B cell (primary cell): ENCODE measurements around the gene MTG2. TPM values are rescaled to one million over a fixed set of nuclear protein-coding genes. Genes with fewer than 3 reads are reported as not detected.

Source experiments
- ATAC-seq: fragments of 200-7000 bp; cut with Tn5 transposase; one replicate; pipeline ENCODE4 v1.10.0; 2021; ENCODE audit warnings: low read depth, mild to moderate bottlenecking, moderate number of reproducible peaks, moderate library complexity
- CTCF ChIA-PET: fragments of 350-600 bp; sonication (Branson Sonifier 250); formaldehyde crosslinking; loops from one replicate; lab custom pipeline; 2021; ENCODE audit warnings: antibody characterized with exemption, inconsistent platforms; lab: Charles Lee
- POLR2A ChIA-PET: fragments of 350-600 bp; sonication (Branson Sonifier 250); formaldehyde crosslinking; loops from one replicate; lab custom pipeline; 2021; ENCODE audit warnings: antibody characterized with exemption; lab: Charles Lee
- DNase-seq: peaks from one replicate; pipeline ENCODE4 v3.0.0; 2013
- H2AFZ ChIP-seq: 2 replicates; pipeline ENCODE4 v1.6.1; 2012; ENCODE audit warnings: mild to moderate bottlenecking, low read depth, low read length; ENCODE audit not compliant: insufficient read depth, poor library complexity, severe bottlenecking
- H3K27ac ChIP-seq, 2 donors: 1 replicate in 1 of 2; 2 replicates in 1 of 2; pipeline ENCODE4 v1.5.1; 2012 to 2013; ENCODE audit warnings: low read length in 2 of 2, mild to moderate bottlenecking in 2 of 2, moderate library complexity in 1 of 2
- H3K27me3 ChIP-seq, 4 experiments: fragments of 200-600 bp in 1 of 4; sonication (generic) in 1 of 4; replicated peaks in 1 of 4; 1 replicate in 2 of 4; 2 replicates in 2 of 4; pipeline versions ENCODE4 v1.6.1 to v1.7.0; 2013 to 2016; ENCODE audit warnings: low read length in 3 of 4, mild to moderate bottlenecking in 2 of 4, mixed read lengths in 1 of 4, moderate library complexity in 1 of 4; ENCODE audit not compliant: insufficient read depth in 4 of 4, control insufficient read depth in 3 of 4; ENCODE audit errors: control extremely low read depth in 1 of 4
- H3K36me3 ChIP-seq, 2 experiments: replicated peaks in 1 of 2; 1 replicate in 1 of 2; 2 replicates in 1 of 2; pipeline versions ENCODE4 v1.6.1 to v1.7.1; 2013; ENCODE audit warnings: low read length in 1 of 2; ENCODE audit not compliant: insufficient read depth in 2 of 2, control insufficient read depth in 1 of 2; ENCODE audit errors: control extremely low read depth in 1 of 2, extremely low read depth in 1 of 2
- H3K4me1 ChIP-seq, 2 donors: fragments of 200-600 bp in 1 of 2; sonication (generic) in 1 of 2; 1 replicate in 1 of 2; 2 replicates in 1 of 2; pipeline versions ENCODE4 v1.5.1 to v1.6.1; 2013 to 2017; ENCODE audit warnings: low read length in 2 of 2; ENCODE audit not compliant: control insufficient read depth in 2 of 2, insufficient read depth in 2 of 2
- H3K4me2 ChIP-seq: replicated peaks from 2 replicates; pipeline ENCODE3; 2012; ENCODE audit warnings: mild to moderate bottlenecking, low read depth, low read length; ENCODE audit not compliant: poor library complexity, severe bottlenecking
- H3K4me3 ChIP-seq, 5 experiments: fragments of 200-600 bp in 1 of 5; sonication (generic) in 1 of 5; 1 replicate in 3 of 5; 2 replicates in 2 of 5; pipeline versions ENCODE4 v1.5.1 to v1.7.0; 2011 to 2016; ENCODE audit warnings: low read length in 4 of 5, mild to moderate bottlenecking in 4 of 5, low read depth in 2 of 5, control low read depth in 1 of 5, moderate library complexity in 1 of 5; ENCODE audit not compliant: insufficient read depth in 1 of 5; ENCODE audit errors: control extremely low read depth in 1 of 5, extremely low read depth in 1 of 5
- H3K79me2 ChIP-seq: fragments of 200-600 bp; sonication (generic); one replicate; pipeline ENCODE4 v1.6.0; 2016; ENCODE audit warnings: low read length; ENCODE audit not compliant: control insufficient read depth, insufficient read depth
- H3K9ac ChIP-seq: fragments of 200-600 bp; sonication (generic); 2 replicates; pipeline ENCODE4 v1.6.1; 2017; ENCODE audit warnings: mild to moderate bottlenecking, low read length, moderate library complexity
- H3K9me3 ChIP-seq, 3 donors: one replicate each; pipeline versions ENCODE4 v1.6.1 to v1.7.1; 2013; ENCODE audit warnings: low read length in 2 of 3; ENCODE audit not compliant: control insufficient read depth in 2 of 3, insufficient read depth in 1 of 3; ENCODE audit errors: control extremely low read depth in 1 of 3
- H4K20me1 ChIP-seq: 2 replicates; pipeline ENCODE4 v1.6.0; 2012; ENCODE audit warnings: mild to moderate bottlenecking, low read length; ENCODE audit not compliant: insufficient read depth, control insufficient read depth, poor library complexity, severe bottlenecking
- H3K27ac Mint-ChIP-seq: one replicate; pipeline ENCODE4 v1.8.0; 2021; ENCODE audit warnings: mixed read lengths
- H3K27me3 Mint-ChIP-seq: one replicate; pipeline ENCODE4 v1.8.0; 2021; ENCODE audit warnings: mixed read lengths
- H3K4me1 Mint-ChIP-seq: one replicate; pipeline ENCODE4 v1.8.0; 2021; ENCODE audit warnings: mixed read lengths
- H3K4me3 Mint-ChIP-seq: one replicate; pipeline ENCODE4 v1.8.0; 2021; ENCODE audit warnings: mixed read lengths
- H3K9me3 Mint-ChIP-seq: one replicate; pipeline ENCODE4 v1.8.0; 2022; ENCODE audit warnings: mixed read lengths; ENCODE audit not compliant: insufficient read depth
- CTCF ChIP-seq: fragments of 200-600 bp; IDR thresholded peaks from one replicate; pipeline ENCODE4 v1.8.0; 2022; ENCODE audit warnings: antibody characterized with exemption, mild to moderate bottlenecking
- EZH2 ChIP-seq: IDR thresholded peaks from 2 replicates; pipeline ENCODE4 v1.6.1; 2012; ENCODE audit warnings: borderline replicate concordance, low read depth, mild to moderate bottlenecking, moderate library complexity, low read length; ENCODE audit not compliant: insufficient read depth, poor library complexity, severe bottlenecking
- WGBS: methylation state at CpG from one replicate; pipeline ENCODE4 v1.1.5; 2013; ENCODE audit warnings: missing lambda C conversion rate; ENCODE audit not compliant: insufficient coverage; 5-methylcytosine and 5-hydroxymethylcytosine counted together
- intact Hi-C: fragments of 100-400 bp; cut with micrococcal nuclease; formaldehyde crosslinking; loops from one replicate; pipeline ENCODE4 v1.10.0; 2022
- polyA plus RNA-seq: library from polyadenylated mRNA; depleted of rRNA; stranded (reverse); fragments of >200 nt; gene quantifications from 2 replicates; pipeline ENCODE4 v1.2.3, GENCODE V29; 2012
- total RNA-seq, 2 donors: library from RNA; stranded (reverse); fragments of 120-200 nt in 1 of 2; gene quantifications; 1 replicate in 1 of 2; 2 replicates in 1 of 2; pipeline versions ENCODE4 v1.2.3 to v1.2.4, GENCODE V29; 2013 to 2022

MTG2 gene
- total and polyA plus RNA-seq, 2 donors (not counting 1 experiment from before 2014, with no cell fraction given): 29.6 to 48.4 TPM

- ChIA-PET POLR2A (no interaction called here), CTCF (no interaction called here)
- Histone ChIP-seq H3K27ac (no peak overlapping the region), H4K20me1 (no peaks in the 10 kb centered on the region), H3K9ac (no peak overlapping the region), H3K4me1 (peaks cover 13 to 15% of the 10 kb centered on the region in 2 donors), H2AFZ (no peak overlapping the region), H3K9me3 (no peaks in the 10 kb centered on the region), H3K79me2 (peaks cover 20% of the 10 kb centered on the region), H3K4me3 (no peak overlapping the region), H3K36me3 (no peaks in the 10 kb centered on the region), H3K27me3 (no peaks in the 10 kb centered on the region), H3K4me2 (no peak overlapping the region)
- Mint-ChIP-seq H3K4me3 (no peak overlapping the region), H3K27ac (no peak overlapping the region), H3K9me3 (no peaks in the 10 kb centered on the region), H3K27me3 (no peaks in the 10 kb centered on the region), H3K4me1 (peaks cover 19% of the 10 kb centered on the region)
- no peak for TF ChIP-seq EZH2
- TF ChIP-seq CTCF: no peak
- WGBS: 98% methylated on average over 13 of the region's 14 CpGs
- intact Hi-C loops: no loop called here
- no peak for ATAC-seq
- DNase-seq: no peak
Observed at GRCh38 chr20:62179162-62179504, 3.7 kb upstream of the MTG2 start.

GRCh38 chr20:62181808-62182207 lies 1.0 kb upstream of the MTG2 start:
- H3K9ac ChIP-seq: peak overlapping the region; percentile 95
- Mint-ChIP-seq H3K9me3 (no peaks in the 10 kb centered on the region), H3K27ac (peak overlapping the region; percentile 98), H3K4me3 (peak overlapping the region; percentile 97), H3K4me1 (peaks cover 30% of the 10 kb centered on the region), H3K27me3 (no peaks in the 10 kb centered on the region)
- no peak for DNase-seq
- H3K27ac ChIP-seq: peak overlapping the region in 1 of 2 donors; percentile 97
- H4K20me1 ChIP-seq: peaks cover 9% of the 10 kb centered on the region
- H3K4me3 ChIP-seq: peak overlapping the region in 1 of 5 experiments; percentile 84
- ChIA-PET CTCF (interaction anchor here (0.6 kb wide), 2 partner anchors 14 to 157 kb away, joined by 3 read pairs; no protein-coding TSS in a partner anchor), POLR2A (no interaction called here)
- intact Hi-C loops: loop anchor here (1.0 to 5.0 kb wide), 6 partner anchors 39 to 770 kb away; partner anchors contain the start of genes ADRM1, LSM14B, OSBPL2 and PSMA7
- TF ChIP-seq EZH2 (no peak), CTCF (no peak)
- ATAC-seq: no peak
- no CpG with 5 or more reads among the region's 2 CpGs for WGBS
- H3K4me2 ChIP-seq: peak overlapping the region; percentile 96
- no peaks in the 10 kb centered on the region for H3K27me3 ChIP-seq
- H3K36me3 ChIP-seq: no peaks in the 10 kb centered on the region
- H2AFZ ChIP-seq: peak overlapping the region; percentile 93
- peaks cover 13 to 18% of the 10 kb centered on the region in 2 donors for H3K4me1 ChIP-seq
- no peaks in the 10 kb centered on the region for H3K9me3 ChIP-seq
- peaks cover 41% of the 10 kb centered on the region for H3K79me2 ChIP-seq
